ENCODE data around the gene KCNJ5.

GRCh38 chr11:128893578-128894285, 2.6 kb downstream of the KCNJ5 start:
- TF ChIP-seq EZH2 (IDR thresholded peaks at IDR 0.05; ENCODE audit: insufficient read depth, poor library complexity, severe bottlenecking): no peak
- no peak for TF ChIP-seq EZH2phosphoT487 (IDR thresholded peaks at IDR 0.05; ENCODE audit: insufficient read depth, low read depth)
